ENCODE results near the gene KCNQ1.

The KCNQ1 gene

GRCh38 chr11:2808850-2809846 is 364.3 kb downstream of the KCNQ1 start:
- Histone ChIP-seq H3K9ac (ENCODE audit: low read length) (no peak overlapping the region), H3K36me3 (ENCODE audit: control insufficient read depth, insufficient read depth, low read length) (no peaks in the 10 kb centered on the region), H3K27me3 (ENCODE audit: control insufficient read depth, insufficient read depth, low read length) (no peaks in the 10 kb centered on the region), H3K27ac (ENCODE audit: low read depth, low read length) (no peak overlapping the region), H3K4me3 (ENCODE audit: low read length) (no peak overlapping the region), H3K4me1 (ENCODE audit: control insufficient read depth, insufficient read depth, low read length) (peaks cover 18% of the 10 kb centered on the region)

GRCh38 chr11:2809854-2810253 is 365.0 kb downstream of the KCNQ1 start:
- Histone ChIP-seq H3K9ac (ENCODE audit: low read length) (no peak overlapping the region), H3K4me1 (ENCODE audit: control insufficient read depth, insufficient read depth, low read length) (peaks cover 18% of the 10 kb centered on the region), H3K4me3 (ENCODE audit: low read length) (no peak overlapping the region), H3K27me3 (ENCODE audit: control insufficient read depth, insufficient read depth, low read length) (no peaks in the 10 kb centered on the region), H3K36me3 (ENCODE audit: control insufficient read depth, insufficient read depth, low read length) (no peaks in the 10 kb centered on the region), H3K27ac (ENCODE audit: low read depth, low read length) (no peak overlapping the region)

GRCh38 chr11:2810411-2811205 is 365.8 kb downstream of the KCNQ1 start:
- H3K27me3 ChIP-seq (ENCODE audit: control insufficient read depth, insufficient read depth, low read length) = no peaks in the 10 kb centered on the region
- peaks cover 18% of the 10 kb centered on the region for H3K4me1 ChIP-seq (ENCODE audit: control insufficient read depth, insufficient read depth, low read length)
- H3K4me3 ChIP-seq (ENCODE audit: low read length) = no peak overlapping the region
- no peaks in the 10 kb centered on the region for H3K36me3 ChIP-seq (ENCODE audit: control insufficient read depth, insufficient read depth, low read length)
- no peak overlapping the region for H3K27ac ChIP-seq (ENCODE audit: low read depth, low read length)
- no peak overlapping the region for H3K9ac ChIP-seq (ENCODE audit: low read length)

- Histone ChIP-seq H3K27me3 (ENCODE audit: control insufficient read depth, insufficient read depth, low read length) (no peaks in the 10 kb centered on the region), H3K9ac (ENCODE audit: low read length) (no peak overlapping the region), H3K27ac (ENCODE audit: low read depth, low read length) (no peak overlapping the region), H3K36me3 (ENCODE audit: control insufficient read depth, insufficient read depth, low read length) (no peaks in the 10 kb centered on the region), H3K4me1 (ENCODE audit: control insufficient read depth, insufficient read depth, low read length) (peaks cover 18% of the 10 kb centered on the region), H3K4me3 (ENCODE audit: low read length) (peak overlapping the region; percentile 26)
These were observed 366.6 kb downstream of the KCNQ1 start for GRCh38 chr11:2811206-2812091.

- Histone ChIP-seq H3K27me3 (ENCODE audit: control insufficient read depth, insufficient read depth, low read length) (no peaks in the 10 kb centered on the region), H3K4me1 (ENCODE audit: control insufficient read depth, insufficient read depth, low read length) (peaks cover 22% of the 10 kb centered on the region), H3K9ac (ENCODE audit: low read length) (no peak overlapping the region), H3K27ac (ENCODE audit: low read depth, low read length) (no peak overlapping the region), H3K36me3 (ENCODE audit: control insufficient read depth, insufficient read depth, low read length) (no peaks in the 10 kb centered on the region), H3K4me3 (ENCODE audit: low read length) (peak overlapping the region; percentile 26)
These were observed 367.7 kb downstream of the KCNQ1 start for GRCh38 chr11:2812371-2812991.

DNA sequence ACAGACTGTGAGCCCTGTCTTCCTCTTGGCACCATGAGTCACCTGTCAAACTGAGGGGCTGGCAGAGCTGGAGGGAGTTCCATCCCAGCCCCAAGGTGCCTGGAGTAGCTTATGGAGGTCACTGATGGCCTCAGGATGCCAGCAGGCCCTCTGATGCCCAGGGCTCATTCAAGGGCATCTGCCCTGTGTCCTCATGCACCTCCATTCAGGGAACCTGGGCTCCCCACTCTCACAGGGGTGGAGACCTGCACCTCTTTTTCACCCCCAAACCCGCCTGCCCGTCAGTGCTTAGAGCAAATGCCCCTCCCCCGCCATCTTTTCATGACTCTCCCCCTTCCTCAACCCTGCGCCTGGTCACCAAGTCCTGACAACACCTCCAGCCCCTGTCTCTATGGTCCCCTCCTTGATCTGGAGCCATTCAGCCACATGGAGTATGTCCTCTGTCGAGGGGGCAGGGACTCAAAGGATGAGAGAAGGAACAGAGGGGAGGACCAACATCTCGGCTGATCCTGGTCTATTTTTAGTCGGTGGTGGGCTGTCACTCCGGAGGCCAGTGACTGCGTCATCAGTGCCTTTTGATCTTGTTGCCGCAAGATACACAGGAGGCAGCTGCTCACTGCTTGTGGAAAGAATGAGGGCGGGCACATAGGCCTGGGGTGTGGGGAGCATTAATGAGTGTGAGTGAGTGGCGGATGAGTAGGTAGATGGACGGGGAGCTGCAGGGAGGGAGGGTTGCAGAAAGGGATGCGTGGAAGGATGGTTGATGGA is 368.5 kb downstream of the KCNQ1 start:
- H3K9ac ChIP-seq (ENCODE audit: low read length) = no peak overlapping the region
- no peaks in the 10 kb centered on the region for H3K36me3 ChIP-seq (ENCODE audit: control insufficient read depth, insufficient read depth, low read length)
- H3K4me1 ChIP-seq (ENCODE audit: control insufficient read depth, insufficient read depth, low read length) = peaks cover 15% of the 10 kb centered on the region
- H3K27ac ChIP-seq (ENCODE audit: low read depth, low read length) = no peak overlapping the region
- no peaks in the 10 kb centered on the region for H3K27me3 ChIP-seq (ENCODE audit: control insufficient read depth, insufficient read depth, low read length)
- H3K4me3 ChIP-seq (ENCODE audit: low read length) = no peak overlapping the region

- Histone ChIP-seq H3K27ac (ENCODE audit: low read depth, low read length) (no peak overlapping the region), H3K4me1 (ENCODE audit: control insufficient read depth, insufficient read depth, low read length) (peaks cover 14% of the 10 kb centered on the region), H3K9ac (ENCODE audit: low read length) (no peak overlapping the region), H3K4me3 (ENCODE audit: low read length) (no peak overlapping the region), H3K36me3 (ENCODE audit: control insufficient read depth, insufficient read depth, low read length) (no peaks in the 10 kb centered on the region), H3K27me3 (ENCODE audit: control insufficient read depth, insufficient read depth, low read length) (no peaks in the 10 kb centered on the region)
These were observed 369.2 kb downstream of the KCNQ1 start for GRCh38 chr11:2813968-2814367.

DNA sequence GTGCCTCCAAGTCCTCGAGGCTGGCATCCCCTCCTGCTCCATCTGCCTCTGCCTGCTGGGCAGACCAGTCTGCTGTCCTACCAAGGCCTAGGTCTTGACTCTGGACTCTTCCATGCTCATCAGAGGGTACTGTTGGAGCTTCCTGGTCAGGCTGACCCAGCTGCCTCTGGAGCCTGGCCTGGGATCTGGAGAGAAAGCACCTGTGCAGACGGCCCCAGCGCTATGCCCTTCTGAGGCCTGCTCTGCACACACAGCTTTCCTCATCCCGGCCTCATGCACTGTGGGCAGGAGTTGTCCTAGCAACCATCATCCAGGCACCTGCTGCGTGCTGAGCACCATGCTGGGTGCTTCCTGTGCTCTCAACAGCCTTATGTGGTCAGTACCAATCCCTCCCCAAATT is 369.9 kb downstream of the KCNQ1 start:
- H3K4me3 ChIP-seq (ENCODE audit: low read length) = no peak overlapping the region
- H3K4me1 ChIP-seq (ENCODE audit: control insufficient read depth, insufficient read depth, low read length) = peaks cover 14% of the 10 kb centered on the region
- no peaks in the 10 kb centered on the region for H3K36me3 ChIP-seq (ENCODE audit: control insufficient read depth, insufficient read depth, low read length)
- no peak overlapping the region for H3K9ac ChIP-seq (ENCODE audit: low read length)
- no peak overlapping the region for H3K27ac ChIP-seq (ENCODE audit: low read depth, low read length)
- H3K27me3 ChIP-seq (ENCODE audit: control insufficient read depth, insufficient read depth, low read length) = no peaks in the 10 kb centered on the region

GRCh38 chr11:2815762-2816496 is 371.1 kb downstream of the KCNQ1 start:
- H3K36me3 ChIP-seq (ENCODE audit: control insufficient read depth, insufficient read depth, low read length) = no peaks in the 10 kb centered on the region
- no peaks in the 10 kb centered on the region for H3K27me3 ChIP-seq (ENCODE audit: control insufficient read depth, insufficient read depth, low read length)
- H3K4me1 ChIP-seq (ENCODE audit: control insufficient read depth, insufficient read depth, low read length) = peaks cover 14% of the 10 kb centered on the region
- H3K4me3 ChIP-seq (ENCODE audit: low read length) = no peak overlapping the region
- no peak overlapping the region for H3K9ac ChIP-seq (ENCODE audit: low read length)
- H3K27ac ChIP-seq (ENCODE audit: low read depth, low read length) = no peak overlapping the region

DNA sequence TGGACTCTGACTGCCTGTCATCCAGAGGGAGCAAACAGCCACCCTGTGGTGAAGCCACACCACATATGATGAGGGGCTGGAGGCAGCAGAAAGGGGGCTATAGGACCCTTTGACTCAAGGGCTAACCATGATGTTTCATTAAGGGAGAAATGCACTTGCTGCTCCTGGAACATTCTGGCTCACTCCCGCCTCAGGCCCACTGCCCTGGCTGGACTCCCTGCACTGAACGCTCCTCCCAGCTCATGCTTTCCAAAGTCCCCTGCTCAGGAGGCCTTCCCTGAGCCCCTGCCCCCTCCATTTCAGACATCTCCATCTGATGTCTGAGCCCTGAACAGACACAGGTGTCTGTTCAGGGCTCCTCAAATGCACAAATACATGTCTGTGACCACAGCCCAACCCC is 371.7 kb downstream of the KCNQ1 start:
- Histone ChIP-seq H3K4me1 (ENCODE audit: control insufficient read depth, insufficient read depth, low read length) (peaks cover 14% of the 10 kb centered on the region), H3K27ac (ENCODE audit: low read depth, low read length) (no peak overlapping the region)

More for the DNA sequence above, 371.7 kb downstream of the KCNQ1 start:
- H3K9ac ChIP-seq (ENCODE audit: low read length) = no peak overlapping the region
- H3K27me3 ChIP-seq (ENCODE audit: control insufficient read depth, insufficient read depth, low read length) = no peaks in the 10 kb centered on the region
- no peak overlapping the region for H3K4me3 ChIP-seq (ENCODE audit: low read length)
- no peaks in the 10 kb centered on the region for H3K36me3 ChIP-seq (ENCODE audit: control insufficient read depth, insufficient read depth, low read length)
